Astrocyte (in vitro differentiated cells and primary cell): ENCODE measurements around the gene GRM7. TPM values are rescaled to one million over a fixed set of nuclear protein-coding genes. Genes with fewer than 3 reads are reported as not detected.

Source experiments
- DNase-seq: peaks from one replicate; pipeline ENCODE4 v3.0.0-alpha.2; 2010; ENCODE audit warnings: low read depth
- FAIRE-seq: peaks from 2 replicates; lab custom pipeline; 2011; peaks lifted over from hg19 to GRCh38; lab: Jason Lieb, UNC
- H2AFZ ChIP-seq: 2 replicates; pipeline ENCODE4 v1.6.0; 2012; ENCODE audit warnings: low read depth, low read length, inconsistent platforms
- H3K27ac ChIP-seq: 2 replicates; pipeline ENCODE4 v1.5.1; 2011; ENCODE audit warnings: low read depth, low read length, inconsistent platforms
- H3K27me3 ChIP-seq: 2 replicates; pipeline ENCODE4 v1.6.0; 2011; ENCODE audit warnings: low read length, inconsistent platforms; ENCODE audit not compliant: insufficient read depth
- H3K36me3 ChIP-seq: 2 replicates; pipeline ENCODE4 v1.5.1; 2011; ENCODE audit warnings: low read length, inconsistent platforms; ENCODE audit not compliant: insufficient read depth
- H3K4me1 ChIP-seq: 2 replicates; pipeline ENCODE4 v1.5.1; 2011; ENCODE audit warnings: low read length, inconsistent platforms; ENCODE audit not compliant: insufficient read depth
- H3K4me2 ChIP-seq: 2 replicates; pipeline ENCODE4 v1.6.0; 2012; ENCODE audit warnings: low read length, inconsistent platforms
- H3K4me3 ChIP-seq: 2 replicates; pipeline ENCODE4 v1.5.1; 2011; ENCODE audit warnings: low read depth, mild to moderate bottlenecking, low read length, inconsistent platforms; ENCODE audit not compliant: insufficient read depth
- H3K79me2 ChIP-seq: 2 replicates; pipeline ENCODE4 v1.6.0; 2012; ENCODE audit warnings: mild to moderate bottlenecking, low read length, inconsistent platforms; ENCODE audit not compliant: insufficient read depth
- H3K9ac ChIP-seq: 2 replicates; pipeline ENCODE4 v1.6.0; 2012; ENCODE audit warnings: mild to moderate bottlenecking, low read length, inconsistent platforms
- H3K9me3 ChIP-seq: 2 replicates; pipeline ENCODE4 v1.5.1; 2012; ENCODE audit warnings: low read depth, mild to moderate bottlenecking, low read length, inconsistent platforms; ENCODE audit not compliant: insufficient read depth
- H4K20me1 ChIP-seq: 2 replicates; pipeline ENCODE4 v1.6.0; 2012; ENCODE audit warnings: low read length, inconsistent platforms; ENCODE audit not compliant: insufficient read depth
- H3K27ac Mint-ChIP-seq: one replicate; pipeline ENCODE4 v1.8.0; 2021; ENCODE audit warnings: mild to moderate bottlenecking, mixed read lengths; ENCODE audit not compliant: unreplicated experiment
- H3K27me3 Mint-ChIP-seq: one replicate; pipeline ENCODE4 v1.8.0; 2021; ENCODE audit warnings: low read depth, mixed read lengths; ENCODE audit not compliant: unreplicated experiment
- H3K36me3 Mint-ChIP-seq: one replicate; pipeline ENCODE4 v1.8.0; 2021; ENCODE audit warnings: low read depth, mixed read lengths; ENCODE audit not compliant: unreplicated experiment
- H3K4me1 Mint-ChIP-seq: one replicate; pipeline ENCODE4 v1.8.0; 2021; ENCODE audit warnings: low read depth, mixed read lengths; ENCODE audit not compliant: unreplicated experiment
- H3K4me3 Mint-ChIP-seq: one replicate; pipeline ENCODE4 v1.8.0; 2021; ENCODE audit warnings: mild to moderate bottlenecking, moderate library complexity, mixed read lengths; ENCODE audit not compliant: unreplicated experiment
- H3K9me3 Mint-ChIP-seq: one replicate; pipeline ENCODE4 v1.8.0; 2021; ENCODE audit warnings: mild to moderate bottlenecking, mixed read lengths; ENCODE audit not compliant: unreplicated experiment
- CTCF ChIP-seq: IDR thresholded peaks from 2 replicates; pipeline ENCODE4 v1.5.1; 2011; ENCODE audit warnings: low read depth, mild to moderate bottlenecking, inconsistent platforms, low read length, moderate library complexity; ENCODE audit not compliant: insufficient read depth
- EZH2 ChIP-seq: IDR thresholded peaks from 2 replicates; pipeline ENCODE4 v1.6.1; 2012; ENCODE audit warnings: mild to moderate bottlenecking, low read length, inconsistent platforms; ENCODE audit not compliant: insufficient read depth
- total RNA-seq: library from RNA; stranded (reverse); gene quantifications from 2 replicates; pipeline ENCODE4 v1.2.1, GENCODE V29; 2021

The GRM7 gene
- total RNA-seq, 1 donor from 2014 or later, result not detected

GRCh38 chr3:7568526-7569184, 707.7 kb downstream of the GRM7 start:
- H3K9me3 ChIP-seq, result no peaks in the 10 kb centered on the region
- H3K4me3 ChIP-seq, result no peak overlapping the region
- H3K9me3 Mint-ChIP-seq, result peaks cover 13% of the 10 kb centered on the region
- DNase-seq, result no peak
- H3K4me1 ChIP-seq, result no peaks in the 10 kb centered on the region
- no peaks in the 10 kb centered on the region for H3K36me3 Mint-ChIP-seq
- no peak overlapping the region for H2AFZ ChIP-seq
- no peak for FAIRE-seq
- no peak overlapping the region for H3K9ac ChIP-seq
- H3K79me2 ChIP-seq, result no peaks in the 10 kb centered on the region
- H3K36me3 ChIP-seq, result no peaks in the 10 kb centered on the region
- TF ChIP-seq CTCF (no peak), EZH2 (no peak)
- H3K27ac Mint-ChIP-seq, result no peak overlapping the region
- no peak overlapping the region for H3K27ac ChIP-seq
- no peaks in the 10 kb centered on the region for H4K20me1 ChIP-seq
- H3K4me1 Mint-ChIP-seq, result no peaks in the 10 kb centered on the region
- no peak overlapping the region for H3K4me2 ChIP-seq
- H3K27me3 ChIP-seq, result no peaks in the 10 kb centered on the region
- H3K4me3 Mint-ChIP-seq, result no peak overlapping the region
- no peaks in the 10 kb centered on the region for H3K27me3 Mint-ChIP-seq

GRCh38 chr3:7573330-7573729, 712.4 kb downstream of the GRM7 start:
- Mint-ChIP-seq H3K27ac (no peak overlapping the region), H3K4me1 (no peaks in the 10 kb centered on the region), H3K36me3 (no peaks in the 10 kb centered on the region), H3K4me3 (no peak overlapping the region), H3K27me3 (no peaks in the 10 kb centered on the region), H3K9me3 (peaks cover 13% of the 10 kb centered on the region)
- no peak for TF ChIP-seq EZH2
- TF ChIP-seq CTCF, result no peak
- H4K20me1 ChIP-seq, result no peaks in the 10 kb centered on the region
- no peak overlapping the region for H2AFZ ChIP-seq
- no peak overlapping the region for H3K4me3 ChIP-seq
- H3K4me1 ChIP-seq, result no peaks in the 10 kb centered on the region
- no peak overlapping the region for H3K27ac ChIP-seq
- no peaks in the 10 kb centered on the region for H3K79me2 ChIP-seq
- DNase-seq (peak; percentile 30), FAIRE-seq (no peak)
- H3K36me3 ChIP-seq, result no peaks in the 10 kb centered on the region
- no peak overlapping the region for H3K4me2 ChIP-seq
- H3K9me3 ChIP-seq, result no peaks in the 10 kb centered on the region
- no peak overlapping the region for H3K9ac ChIP-seq
- no peaks in the 10 kb centered on the region for H3K27me3 ChIP-seq

DNA sequence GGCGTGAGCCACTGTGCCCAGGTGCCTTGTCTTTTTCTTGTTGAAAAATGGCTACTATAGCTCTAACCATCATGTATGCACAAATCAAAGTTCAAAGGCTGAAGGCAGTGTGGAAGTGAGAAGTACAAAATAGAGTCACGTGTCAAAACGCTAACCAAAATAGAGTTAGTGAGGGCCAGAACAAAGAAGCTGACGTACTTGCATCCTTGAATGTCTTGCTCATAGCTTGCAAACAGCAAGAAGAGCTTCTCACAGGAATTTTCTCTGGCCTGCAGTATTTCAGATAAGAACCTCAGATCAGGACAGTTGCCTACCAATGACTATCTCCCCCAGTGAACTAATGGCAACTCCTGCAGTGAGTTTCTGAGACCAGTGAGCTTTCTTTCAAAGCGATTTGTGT, 713.5 kb downstream of the GRM7 start:
- peak; percentile 72 for DNase-seq
- Mint-ChIP-seq H3K4me3 (no peak overlapping the region), H3K4me1 (no peaks in the 10 kb centered on the region), H3K27ac (no peak overlapping the region), H3K27me3 (peaks cover 2% of the 10 kb centered on the region), H3K36me3 (no peaks in the 10 kb centered on the region), H3K9me3 (peaks cover 12% of the 10 kb centered on the region)
- no peak overlapping the region for H2AFZ ChIP-seq
- no peak overlapping the region for H3K4me2 ChIP-seq
- H3K4me1 ChIP-seq, result no peaks in the 10 kb centered on the region
- no peaks in the 10 kb centered on the region for H3K27me3 ChIP-seq
- H3K27ac ChIP-seq, result no peak overlapping the region
- no peak for FAIRE-seq
- TF ChIP-seq CTCF (no peak), EZH2 (no peak)
- no peak overlapping the region for H3K4me3 ChIP-seq
- no peak overlapping the region for H3K9ac ChIP-seq
- H3K79me2 ChIP-seq, result no peaks in the 10 kb centered on the region
- H4K20me1 ChIP-seq, result no peaks in the 10 kb centered on the region
- H3K9me3 ChIP-seq, result no peaks in the 10 kb centered on the region
- H3K36me3 ChIP-seq, result no peaks in the 10 kb centered on the region
